GM19438 (cell line): ENCODE results near the gene GTF3C5.

Source experiments
- ATAC-seq: cut with Tn5 transposase; IDR thresholded peaks from one replicate; pipeline ENCODE4 v1.9.1; 2021; ENCODE audit warnings: low read depth; ENCODE audit not compliant: unreplicated experiment

The GTF3C5 gene

DNA sequence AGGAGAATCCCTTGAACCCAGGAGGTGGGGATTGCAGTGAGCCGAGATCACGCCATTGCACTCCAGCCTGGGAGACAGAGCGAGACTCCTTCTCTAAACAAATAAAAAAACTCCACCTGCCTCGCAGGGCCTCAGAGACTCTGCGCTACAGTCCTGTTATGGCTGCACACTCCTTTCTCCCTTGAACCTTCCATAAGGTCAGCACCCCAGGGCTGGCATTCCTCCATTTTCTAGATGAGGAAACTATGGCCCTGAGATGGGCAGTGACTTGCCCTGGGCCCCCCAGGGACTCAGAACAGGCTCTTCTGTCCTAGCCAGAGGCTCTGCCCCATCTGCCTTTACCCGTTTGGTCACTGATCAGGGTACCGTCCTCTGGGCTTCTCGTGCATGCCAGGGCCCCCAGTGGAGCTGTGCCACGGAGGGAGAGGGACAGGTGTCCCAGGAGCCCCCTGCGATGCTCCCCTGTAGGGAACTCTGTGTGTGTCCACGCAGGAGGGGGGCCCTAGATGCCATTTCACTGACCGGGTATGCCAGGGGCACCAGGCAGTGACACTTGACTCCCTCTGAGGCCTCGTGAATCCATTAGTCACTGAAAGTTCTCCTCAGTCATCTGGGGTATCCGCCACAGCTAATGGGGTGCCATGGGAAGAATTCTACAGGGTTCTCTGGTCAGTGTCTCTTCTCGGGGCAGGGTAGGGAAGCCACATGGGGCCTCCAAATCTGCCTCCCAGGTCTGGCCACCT, 74.1 kb downstream of the GTF3C5 start:
- ATAC-seq = no peak

DNA sequence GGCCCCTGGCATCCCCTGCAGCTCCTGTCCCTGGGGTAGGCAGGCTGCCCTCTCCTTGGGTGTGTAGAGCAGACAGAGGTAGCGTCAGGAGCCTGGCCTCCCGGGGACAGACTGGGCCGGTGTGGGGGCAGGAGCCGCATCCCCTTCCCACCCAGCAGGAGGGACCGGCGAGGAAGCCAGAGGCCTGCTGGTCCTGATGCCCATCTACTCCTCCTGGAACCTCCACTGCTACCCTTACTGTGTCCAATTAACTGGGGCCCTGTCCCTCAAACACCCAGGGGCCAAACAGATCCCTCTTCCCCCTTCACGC, 74.6 kb downstream of the GTF3C5 start:
- ATAC-seq = no peak

- no peak for ATAC-seq
These were observed 75.9 kb downstream of the GTF3C5 start for GRCh38 chr9:133106511-133107244.

DNA sequence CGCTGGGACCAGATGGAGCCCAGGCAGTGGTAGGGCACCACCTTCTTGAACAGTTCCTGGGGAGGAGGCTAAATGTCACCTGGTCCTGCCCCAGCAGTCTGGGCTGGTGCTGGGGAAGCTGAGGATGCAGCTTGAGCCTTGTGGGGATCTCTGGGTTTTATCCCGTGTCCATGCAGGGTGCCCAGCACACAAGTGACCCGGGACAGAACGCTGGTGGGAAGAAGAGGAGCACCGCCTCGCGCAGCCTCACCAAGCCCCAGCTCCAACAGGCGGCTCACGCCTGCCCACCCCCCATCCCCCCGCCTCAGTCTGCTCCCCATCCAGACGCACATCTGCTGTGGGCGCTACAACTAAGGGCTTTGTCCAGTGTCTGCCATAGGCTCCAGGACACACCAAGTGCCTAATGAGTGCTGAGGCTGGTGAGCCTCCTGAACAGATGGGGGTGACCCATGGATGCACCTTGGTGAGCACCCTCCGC, 76.5 kb downstream of the GTF3C5 start:
- no peak for ATAC-seq
